ENCODE data around the gene IFNGR2. TPM values are rescaled to one million over a fixed set of nuclear protein-coding genes. Genes with fewer than 3 reads are reported as not detected.

Gene IFNGR2
- total RNA-seq, 6 experiments from 2014 or later, result 16.0 to 39.1 (median 27.8) TPM

DNA sequence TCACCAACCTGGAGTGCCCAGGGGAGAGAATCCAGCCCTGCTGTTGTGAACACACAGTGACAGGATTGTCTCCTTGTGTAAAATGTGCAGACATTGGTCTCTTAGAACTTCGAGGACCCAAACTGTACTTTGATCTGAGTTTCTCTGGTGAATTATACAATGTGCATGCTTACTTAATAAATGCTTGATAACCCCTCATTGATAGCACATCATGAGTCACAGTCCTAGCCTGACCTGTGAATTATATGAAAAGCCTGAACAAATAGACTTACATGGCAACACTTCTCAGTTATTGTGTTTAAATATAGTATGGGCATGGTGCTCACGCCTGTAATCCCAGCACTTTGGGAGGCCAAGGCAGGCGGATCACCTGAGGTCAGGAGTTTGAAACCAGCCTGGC, 22.6 kb downstream of the IFNGR2 start:
- ATAC-seq (peak in 2 of 4 donors; percentile 30 to 52), DNase-seq (no peak)
- intact Hi-C loops (cut with DNase I), result no loop called here
- H3K36me3 ChIP-seq, result peaks cover 4 to 81% (median 27%) of the 10 kb centered on the region in 4 donors
- no peaks in the 10 kb centered on the region for H3K9me3 ChIP-seq
- 65% methylated on average over 2 of the region's 3 CpGs for WGBS (ENCODE audit: insufficient coverage, low coverage, low lambda C conversion rate, missing lambda C conversion rate)
- H3K4me3 ChIP-seq, result no peak overlapping the region
- TF ChIP-seq POLR2A (IDR thresholded peaks at IDR 0.05), result no peak
- no peaks in the 10 kb centered on the region for H3K27me3 ChIP-seq
- no peaks in the 10 kb centered on the region for H3K4me1 ChIP-seq
- no peak overlapping the region for H3K27ac ChIP-seq

DNA sequence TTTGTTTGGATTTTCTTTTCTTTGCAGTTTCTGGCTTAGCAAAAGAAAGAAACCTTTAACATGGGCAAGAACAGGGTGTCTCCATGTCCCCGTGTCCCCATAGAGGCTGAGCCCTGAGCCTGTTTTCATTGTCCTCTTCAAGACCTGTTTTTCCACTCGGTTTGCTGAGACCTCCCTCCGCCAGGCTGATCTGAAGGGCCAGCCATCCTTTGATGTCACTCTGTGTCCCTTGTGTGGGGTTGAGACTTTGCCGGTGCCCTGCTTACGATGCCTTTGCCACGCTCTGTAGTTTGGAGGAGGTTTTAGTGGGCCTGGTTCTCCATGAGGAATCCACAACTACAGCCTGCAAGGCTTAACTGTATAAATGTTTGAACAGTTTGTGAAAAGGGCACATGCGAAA, 23.8 kb downstream of the IFNGR2 start:
- no peak for TF ChIP-seq POLR2A (IDR thresholded peaks at IDR 0.05)
- TF ChIP-seq, protein P1, sequence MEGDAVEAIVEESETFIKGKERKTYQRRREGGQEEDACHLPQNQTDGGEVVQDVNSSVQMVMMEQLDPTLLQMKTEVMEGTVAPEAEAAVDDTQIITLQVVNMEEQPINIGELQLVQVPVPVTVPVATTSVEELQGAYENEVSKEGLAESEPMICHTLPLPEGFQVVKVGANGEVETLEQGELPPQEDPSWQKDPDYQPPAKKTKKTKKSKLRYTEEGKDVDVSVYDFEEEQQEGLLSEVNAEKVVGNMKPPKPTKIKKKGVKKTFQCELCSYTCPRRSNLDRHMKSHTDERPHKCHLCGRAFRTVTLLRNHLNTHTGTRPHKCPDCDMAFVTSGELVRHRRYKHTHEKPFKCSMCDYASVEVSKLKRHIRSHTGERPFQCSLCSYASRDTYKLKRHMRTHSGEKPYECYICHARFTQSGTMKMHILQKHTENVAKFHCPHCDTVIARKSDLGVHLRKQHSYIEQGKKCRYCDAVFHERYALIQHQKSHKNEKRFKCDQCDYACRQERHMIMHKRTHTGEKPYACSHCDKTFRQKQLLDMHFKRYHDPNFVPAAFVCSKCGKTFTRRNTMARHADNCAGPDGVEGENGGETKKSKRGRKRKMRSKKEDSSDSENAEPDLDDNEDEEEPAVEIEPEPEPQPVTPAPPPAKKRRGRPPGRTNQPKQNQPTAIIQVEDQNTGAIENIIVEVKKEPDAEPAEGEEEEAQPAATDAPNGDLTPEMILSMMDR (IDR thresholded peaks at IDR 0.05), result no peak
- H3K27ac ChIP-seq, result no peak overlapping the region
- H3K9me3 ChIP-seq, result no peaks in the 10 kb centered on the region
- ATAC-seq (no peak), DNase-seq (no peak)
- H3K4me3 ChIP-seq, result no peak overlapping the region
- 91% methylated on average over 7 of the region's 7 CpGs for WGBS (ENCODE audit: insufficient coverage, low coverage, low lambda C conversion rate, missing lambda C conversion rate)
- intact Hi-C loops (cut with DNase I), result no loop called here
- H3K4me1 ChIP-seq, result no peaks in the 10 kb centered on the region
- H3K36me3 ChIP-seq, result peaks cover 4 to 84% (median 31%) of the 10 kb centered on the region in 4 donors
- H3K27me3 ChIP-seq, result no peaks in the 10 kb centered on the region

DNA sequence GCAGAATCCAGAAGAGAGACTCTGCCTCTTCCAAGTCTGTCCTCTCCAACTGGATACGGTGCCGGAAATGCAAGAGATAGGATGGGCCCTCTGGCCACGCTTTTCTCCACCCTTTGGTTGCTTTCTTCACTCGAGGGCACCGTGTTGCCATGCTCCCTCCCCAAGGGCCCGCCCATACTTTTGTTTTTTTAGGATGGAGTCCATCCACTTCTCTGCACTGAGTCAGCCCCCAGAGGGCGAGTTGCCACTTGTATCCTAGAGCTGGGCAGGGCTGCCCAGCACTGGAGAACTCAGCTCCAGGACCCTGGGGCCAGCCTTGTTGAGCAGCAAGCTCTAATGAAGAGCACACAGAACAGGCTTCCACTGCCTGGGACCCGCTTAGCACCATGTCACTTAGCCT, 25.5 kb downstream of the IFNGR2 start:
- peak; percentile 41 to 62 (median 49) for ATAC-seq
- H3K27me3 ChIP-seq, result no peaks in the 10 kb centered on the region
- no peaks in the 10 kb centered on the region for H3K9me3 ChIP-seq
- no peak overlapping the region for H3K4me3 ChIP-seq
- WGBS (ENCODE audit: insufficient coverage, low coverage, low lambda C conversion rate, missing lambda C conversion rate), result 67% methylated on average over 2 of the region's 8 CpGs
- no peak for DNase-seq
- no peak for TF ChIP-seq POLR2A (IDR thresholded peaks at IDR 0.05)
- TF ChIP-seq, protein P1 (IDR thresholded peaks at IDR 0.05), result no peak
- H3K27ac ChIP-seq, result no peak overlapping the region
- intact Hi-C loops (cut with DNase I), result no loop called here
- peaks cover 10 to 92% (median 41%) of the 10 kb centered on the region in 4 donors for H3K36me3 ChIP-seq
- no peaks in the 10 kb centered on the region for H3K4me1 ChIP-seq

DNA sequence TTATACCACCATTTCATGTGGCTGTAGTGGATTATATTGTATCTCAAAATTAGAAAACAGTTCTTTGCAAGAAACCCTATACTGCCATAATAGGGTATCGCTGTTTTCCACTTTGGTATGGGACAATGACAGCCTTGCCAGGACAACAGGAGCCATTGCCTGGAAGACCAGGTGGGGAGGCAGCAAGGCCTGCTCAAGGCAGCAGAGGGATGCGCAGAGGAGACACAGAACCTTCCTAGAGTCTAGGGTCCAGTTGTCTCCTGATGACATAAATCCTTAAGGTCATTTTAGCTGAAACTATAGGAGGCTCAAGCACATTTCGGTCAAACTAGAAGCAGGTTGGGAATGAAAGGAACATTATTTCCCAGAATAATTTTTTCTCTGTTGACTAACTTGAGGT, 27.6 kb downstream of the IFNGR2 start:
- 97% methylated on average over 3 of the region's 3 CpGs for WGBS (ENCODE audit: insufficient coverage, low coverage, low lambda C conversion rate, missing lambda C conversion rate)
- TF ChIP-seq POLR2A (IDR thresholded peaks at IDR 0.05), result no peak
- TF ChIP-seq, protein P1 (IDR thresholded peaks at IDR 0.05), result no peak
- intact Hi-C loops (cut with DNase I), result no loop called here
- H3K9me3 ChIP-seq, result no peaks in the 10 kb centered on the region
- H3K27me3 ChIP-seq, result no peaks in the 10 kb centered on the region
- no peaks in the 10 kb centered on the region for H3K4me1 ChIP-seq
- no peak overlapping the region for H3K4me3 ChIP-seq
- no peak for DNase-seq
- H3K27ac ChIP-seq, result no peak overlapping the region
- H3K36me3 ChIP-seq, result peaks cover 13 to 88% (median 44%) of the 10 kb centered on the region in 4 donors
- no peak for ATAC-seq

DNA sequence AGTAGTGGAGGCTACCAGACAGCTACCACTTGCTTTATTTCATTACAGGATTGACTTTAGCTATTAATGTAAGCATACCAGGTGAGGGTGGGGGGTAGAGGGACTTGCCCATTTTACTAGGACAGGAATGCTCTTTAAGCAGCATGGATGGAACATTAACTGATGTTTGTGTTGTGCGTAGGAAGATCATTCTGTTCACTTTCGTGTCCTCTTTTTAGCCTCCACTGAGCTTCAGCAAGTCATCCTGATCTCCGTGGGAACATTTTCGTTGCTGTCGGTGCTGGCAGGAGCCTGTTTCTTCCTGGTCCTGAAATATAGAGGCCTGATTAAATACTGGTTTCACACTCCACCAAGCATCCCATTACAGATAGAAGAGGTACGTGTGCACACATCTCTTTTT, 29.3 kb downstream of the IFNGR2 start:
- no peak for DNase-seq
- WGBS (ENCODE audit: insufficient coverage, low coverage, low lambda C conversion rate, missing lambda C conversion rate), result 96% methylated on average over 6 of the region's 6 CpGs
- no peak for ATAC-seq
- Histone ChIP-seq H3K27ac (no peak overlapping the region), H3K4me1 (no peaks in the 10 kb centered on the region), H3K27me3 (no peaks in the 10 kb centered on the region), H3K9me3 (no peaks in the 10 kb centered on the region), H3K4me3 (no peak overlapping the region), H3K36me3 (peaks cover 13 to 86% (median 47%) of the 10 kb centered on the region in 4 donors)
- intact Hi-C loops (cut with DNase I), result no loop called here
- no peak for TF ChIP-seq POLR2A (IDR thresholded peaks at IDR 0.05)
- TF ChIP-seq, protein P1 (IDR thresholded peaks at IDR 0.05), result no peak
